ENCODE measurements around the gene NPDC1.

GRCh38 chr9:137066096-137066861 lies 20.3 kb upstream of the NPDC1 start:
- TF ChIP-seq POLR2AphosphoS5 (IDR thresholded peaks at IDR 0.05; ENCODE audit: low read depth, low read length) (no peak), REST (IDR thresholded peaks at IDR 0.05; ENCODE audit: insufficient read depth in 1 of 2, low read depth in 2 of 2, low read length in 2 of 2) (no peak)
